Activated CD8-positive, alpha-beta memory T cell treated with anti-CD3 and anti-CD28 coated beads, Interleukin-2, amount 50 U/mL, for 1 hour (primary cell): Measurements from ENCODE around the gene SHF.
"Not testable (repeated sequence)": the region's sequence is repeated elsewhere in the genome, so short reads cannot be mapped to it uniquely, and the experiment has no call there.

Experiments used
- DNase-seq: peaks from one replicate; pipeline ENCODE4 v3.0.0-alpha.2; 2020; ENCODE audit errors: extremely low read depth

The SHF gene

GRCh38 chr15:45146405-45146804 is 41.4 kb downstream of the SHF start:
- no peak for DNase-seq

DNA sequence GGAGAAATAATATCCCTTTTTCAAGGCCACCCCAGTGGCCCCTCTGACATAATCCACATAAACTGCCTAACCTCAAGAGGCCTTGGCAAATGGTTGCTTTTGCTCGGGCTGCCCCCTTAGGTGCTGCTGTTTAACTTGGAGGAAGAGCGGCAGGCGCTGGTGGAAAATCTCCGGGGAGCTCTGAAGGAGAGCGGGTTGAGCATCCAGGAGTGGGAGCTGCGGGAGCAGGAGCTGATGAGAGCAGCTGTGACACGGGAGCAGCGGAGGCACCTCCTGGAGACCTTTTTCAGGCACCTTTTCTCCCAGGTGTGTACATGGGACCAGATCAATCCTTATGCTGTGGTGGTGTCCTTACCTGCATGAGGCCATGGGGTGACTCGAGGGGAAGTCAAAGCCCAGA is 43.0 kb downstream of the SHF start:
- no peak for DNase-seq

DNA sequence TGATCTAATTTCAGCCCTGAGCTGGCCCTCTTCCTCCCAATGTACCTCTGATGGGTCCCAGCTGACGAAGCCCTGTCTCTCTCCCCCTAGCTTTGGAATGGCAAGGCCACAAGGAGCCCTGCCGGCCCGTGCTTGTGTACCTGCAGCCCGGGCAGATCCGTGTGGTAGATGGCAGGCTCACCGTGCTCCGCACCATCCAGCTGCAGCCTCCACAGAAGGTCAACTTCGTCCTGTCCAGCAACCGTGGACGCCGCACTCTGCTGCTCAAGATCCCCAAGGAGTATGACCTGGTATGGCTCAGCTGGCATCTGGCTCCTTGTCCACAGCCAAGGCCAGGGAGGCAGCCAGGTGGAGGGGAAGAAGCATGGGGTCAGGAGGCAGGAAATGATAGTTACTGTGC is 43.8 kb downstream of the SHF start:
- DNase-seq: no peak

DNA sequence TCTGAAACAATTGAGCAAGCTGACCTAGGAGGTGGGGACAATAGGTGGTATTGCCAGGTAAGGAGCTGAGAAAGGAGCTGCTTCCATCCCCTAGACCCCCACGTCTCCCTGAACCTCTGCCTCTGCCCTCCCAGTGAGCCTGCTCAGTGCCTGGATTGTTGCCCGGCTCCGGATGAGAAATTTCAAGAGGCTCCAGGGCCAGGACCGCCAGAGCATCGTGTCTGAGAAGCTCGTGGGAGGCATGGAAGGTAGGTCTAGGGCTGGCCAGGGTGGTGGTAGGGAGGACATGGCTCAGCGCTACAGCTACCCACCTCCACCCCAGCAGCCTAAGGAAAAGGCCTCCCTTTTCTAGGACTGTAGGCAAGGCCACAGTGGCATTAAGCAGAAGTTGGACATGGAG is 44.7 kb downstream of the SHF start:
- no peak for DNase-seq

GRCh38 chr15:45141386-45141785 is 46.4 kb downstream of the SHF start:
- no peak for DNase-seq

DNA sequence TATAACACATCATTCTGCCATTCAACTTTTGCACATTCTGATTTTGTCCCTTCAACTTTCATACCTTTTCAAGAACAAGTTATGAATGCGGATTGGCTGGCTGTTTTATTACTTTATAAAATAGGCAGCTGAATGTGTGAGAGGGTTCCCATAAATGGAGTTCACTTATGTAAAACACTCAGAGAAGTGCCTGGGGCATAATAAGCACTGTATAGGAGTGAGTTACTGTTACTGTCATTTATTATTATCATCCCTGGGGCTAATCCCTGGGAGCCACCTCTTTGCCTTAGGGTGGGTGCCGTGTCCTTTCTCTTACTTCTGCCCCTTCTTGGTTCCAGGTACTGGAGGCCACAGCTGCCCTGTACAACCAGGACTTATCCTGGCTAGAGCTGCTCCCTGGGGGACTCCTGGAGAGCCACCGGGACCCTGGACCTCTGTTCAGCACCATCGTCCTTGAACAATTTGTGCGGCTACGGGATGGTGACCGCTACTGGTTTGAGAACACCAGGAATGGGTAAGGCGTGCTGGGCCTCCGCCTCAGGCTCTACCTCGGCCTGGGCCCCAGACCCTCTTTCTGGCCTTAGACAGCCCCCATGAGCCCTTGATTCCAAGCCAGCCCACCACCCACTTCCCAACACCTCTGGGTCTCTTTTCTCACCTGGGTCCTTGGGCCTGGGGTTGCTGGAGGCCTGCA is 47.1 kb downstream of the SHF start:
- no peak for DNase-seq

DNA sequence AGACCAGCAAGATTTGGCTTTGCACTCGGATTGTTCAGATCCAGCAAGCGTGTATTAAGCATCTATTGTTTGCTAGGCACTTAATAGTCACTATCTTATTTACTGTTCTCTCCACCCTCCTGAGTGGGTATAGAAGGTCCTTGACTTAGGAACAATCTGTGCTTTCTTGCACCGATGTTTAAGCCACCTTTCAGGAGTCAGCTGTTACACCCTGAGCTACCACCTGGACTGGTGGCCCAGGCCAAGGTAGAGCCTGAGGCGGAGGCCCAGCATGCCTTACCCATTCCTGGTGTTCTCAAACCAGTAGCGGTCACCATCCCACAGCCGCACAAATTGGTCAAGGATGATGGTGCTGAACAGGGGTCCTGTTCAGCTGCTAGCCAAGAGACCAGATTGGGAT is 48.0 kb downstream of the SHF start:
- no peak for DNase-seq

GRCh38 chr15:45138814-45139765 is 48.7 kb downstream of the SHF start:
- no peak for DNase-seq

DNA sequence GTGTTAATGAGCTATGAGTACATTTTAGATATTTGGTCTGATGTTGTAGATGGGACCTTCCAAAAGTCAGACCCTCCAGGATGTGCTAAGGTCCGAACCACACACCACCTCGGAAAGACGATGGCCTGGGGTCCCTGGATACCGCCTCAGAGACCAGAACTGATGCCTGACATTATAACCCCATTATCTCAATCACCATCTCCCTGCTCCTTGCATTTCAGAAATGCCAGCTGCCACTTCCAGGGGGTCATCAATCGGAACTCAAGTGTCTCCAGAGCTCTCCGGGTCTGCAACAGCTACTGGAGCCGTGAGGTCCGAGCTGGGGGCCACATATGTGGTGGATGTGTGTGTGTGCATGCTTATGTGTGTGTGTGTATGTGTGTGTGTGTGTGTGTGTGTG is 50.1 kb downstream of the SHF start:
- DNase-seq: no peak

DNA sequence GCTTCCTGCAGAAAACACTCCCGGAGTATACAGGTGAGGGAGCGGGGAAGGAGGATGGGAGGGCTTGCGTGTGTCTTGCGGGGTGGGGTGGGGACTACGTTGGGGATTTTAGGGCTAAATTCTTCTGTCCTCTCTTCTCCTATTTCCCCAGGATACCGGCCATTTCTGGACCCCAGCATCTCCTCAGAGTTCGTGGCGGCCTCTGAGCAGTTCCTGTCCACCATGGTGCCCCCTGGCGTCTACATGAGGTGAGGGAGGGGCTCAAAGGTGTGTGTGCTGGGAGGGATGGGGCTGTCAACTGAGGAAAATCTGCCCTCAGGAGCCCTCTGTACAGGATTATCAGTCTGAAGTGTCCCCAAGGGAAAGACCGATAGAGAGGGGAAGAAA is 51.4 kb downstream of the SHF start:
- no peak for DNase-seq

DNA sequence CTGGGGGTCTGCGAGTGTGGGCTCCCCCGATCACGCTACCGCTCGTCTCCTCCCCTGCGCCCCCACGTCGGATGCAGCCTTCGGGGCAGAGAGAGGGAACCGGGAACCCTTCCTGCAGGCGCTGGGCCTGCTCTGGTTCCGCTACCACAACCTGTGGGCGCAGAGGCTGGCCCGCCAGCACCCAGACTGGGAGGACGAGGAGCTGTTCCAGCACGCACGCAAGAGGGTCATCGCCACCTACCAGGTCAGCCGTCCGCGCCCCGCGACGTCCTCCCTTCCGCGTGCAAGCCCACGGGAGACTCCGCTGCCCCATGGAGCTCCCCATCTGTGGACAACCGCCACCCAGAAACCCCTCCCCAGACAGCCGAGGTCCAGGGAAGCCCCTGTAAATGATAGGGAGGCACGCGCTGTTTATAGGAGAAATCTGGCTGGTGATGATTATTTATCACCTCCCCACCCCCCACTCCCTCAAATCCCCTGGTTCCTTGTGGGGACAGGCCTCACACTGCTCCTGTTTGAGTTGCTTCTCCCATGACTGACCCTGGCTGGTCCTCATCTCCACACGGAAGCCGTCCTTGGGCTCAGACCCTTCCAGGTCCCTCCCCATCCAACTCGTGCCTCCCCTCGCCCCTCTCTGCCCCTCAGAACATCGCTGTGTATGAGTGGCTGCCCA is 51.9 kb downstream of the SHF start:
- DNase-seq: not testable (repeated sequence)

DNA sequence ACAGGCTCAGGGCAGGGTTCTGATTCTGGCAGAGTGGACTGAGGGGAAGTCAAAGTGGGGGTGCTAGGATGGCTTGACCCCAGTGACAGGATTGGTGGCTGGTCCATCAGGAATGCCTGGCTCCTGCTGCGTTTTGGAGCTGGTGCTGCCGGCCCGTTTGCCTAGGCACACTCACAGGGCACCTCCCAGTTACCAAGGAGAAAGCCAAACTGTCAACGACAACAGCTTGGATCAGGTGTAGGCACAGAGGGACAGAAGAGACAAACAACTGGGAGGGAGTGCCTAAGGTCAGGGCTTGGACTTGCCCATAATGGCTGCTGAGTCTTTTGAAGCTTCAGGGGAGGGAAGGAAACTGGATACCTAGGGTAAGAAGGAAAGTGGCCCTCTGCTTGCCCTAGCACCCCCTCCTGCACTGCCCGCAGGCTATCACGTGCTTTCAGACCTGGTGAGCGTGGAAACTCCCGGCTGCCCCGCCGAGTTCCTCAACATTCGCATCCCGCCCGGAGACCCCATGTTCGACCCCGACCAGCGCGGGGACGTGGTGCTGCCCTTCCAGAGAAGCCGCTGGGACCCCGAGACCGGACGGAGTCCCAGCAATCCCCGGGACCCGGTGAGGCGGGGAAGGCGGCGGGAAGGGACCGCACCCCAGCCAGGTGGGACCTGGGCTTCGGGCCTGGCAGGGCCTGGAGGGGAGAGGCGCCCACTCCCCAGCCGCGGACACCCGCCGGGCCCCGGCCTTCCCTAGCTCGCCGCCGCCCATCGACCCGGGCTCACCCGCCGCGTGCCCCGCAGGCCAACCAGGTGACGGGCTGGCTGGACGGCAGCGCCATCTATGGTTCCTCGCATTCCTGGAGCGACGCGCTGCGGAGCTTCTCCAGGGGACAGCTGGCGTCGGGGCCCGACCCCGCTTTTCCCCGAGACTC is 52.8 kb downstream of the SHF start:
- no peak for DNase-seq

- no peak for DNase-seq
Observed at GRCh38 chr15:45134046-45134445, 53.7 kb downstream of the SHF start.

DNA sequence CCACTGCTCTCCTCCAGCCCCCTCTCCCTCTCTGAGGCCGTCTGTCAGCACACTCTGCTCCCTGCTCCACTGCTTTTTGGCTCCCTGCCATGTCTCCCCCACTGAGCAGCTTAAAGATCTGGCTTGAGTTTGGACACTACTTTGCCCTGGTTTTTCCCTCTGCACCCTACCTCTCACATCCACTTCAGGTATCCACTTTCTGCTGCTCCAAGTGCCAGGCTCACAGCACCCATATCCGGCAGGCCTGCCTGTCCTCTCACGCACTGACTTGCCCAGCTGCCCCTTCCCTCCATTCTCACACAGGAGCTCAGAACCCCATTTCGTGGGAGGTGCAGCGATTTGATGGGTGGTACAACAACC is 54.2 kb downstream of the SHF start:
- no peak for DNase-seq

DNA sequence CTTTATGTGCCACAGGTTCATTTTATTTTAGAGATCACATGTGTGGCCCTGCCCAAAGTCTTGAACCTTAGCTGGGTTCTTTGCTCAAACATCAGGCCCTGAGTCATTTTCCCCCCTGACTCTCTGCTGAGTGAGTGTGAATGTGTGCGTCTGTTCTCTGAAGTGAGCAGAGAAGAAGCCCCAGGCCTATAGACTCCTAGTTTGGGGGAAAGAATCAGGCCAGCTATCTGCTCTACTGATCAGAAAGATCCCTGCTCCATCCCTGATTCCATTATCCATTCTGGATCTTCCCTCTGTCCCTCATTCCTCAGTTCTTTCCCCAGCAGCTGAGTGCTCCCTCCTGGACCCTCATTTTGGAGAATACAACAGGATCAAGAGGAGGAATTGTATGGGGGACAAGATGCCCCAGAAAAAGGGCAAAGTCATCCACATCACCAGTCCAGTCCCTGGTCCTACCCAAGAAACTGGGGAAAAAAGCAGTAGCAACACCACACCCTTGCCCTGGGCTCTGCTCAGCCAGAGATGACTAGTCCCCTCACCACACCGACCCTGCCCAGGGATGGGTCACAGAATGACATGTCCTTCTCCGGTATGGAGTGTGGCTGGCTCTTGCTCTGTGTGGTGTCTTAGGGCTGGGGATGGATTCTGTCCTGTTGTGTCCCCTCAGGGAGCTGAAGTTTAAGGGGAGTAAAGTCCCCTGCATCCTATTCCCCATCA is 54.8 kb downstream of the SHF start:
- DNase-seq: no peak

DNA sequence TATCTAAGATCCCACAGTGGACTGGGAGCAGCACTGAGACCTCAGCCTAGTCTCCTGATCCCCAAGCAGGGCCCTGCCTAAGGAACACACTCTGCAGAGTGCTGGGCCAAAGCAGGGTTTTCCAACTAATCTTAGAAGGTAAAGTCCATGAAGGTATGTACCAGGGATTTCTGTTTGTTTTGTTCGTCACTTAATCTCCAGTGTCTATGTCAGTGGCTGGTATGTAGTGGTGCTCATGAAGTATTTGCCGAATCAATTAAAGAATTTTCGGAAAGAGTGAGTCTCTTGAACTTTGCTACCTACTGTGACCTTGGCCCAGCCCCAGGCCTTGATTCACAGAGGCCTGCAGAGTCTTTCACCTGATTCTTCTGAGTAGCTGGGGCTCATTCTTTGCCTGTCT is 56.3 kb downstream of the SHF start:
- no peak for DNase-seq

DNA sequence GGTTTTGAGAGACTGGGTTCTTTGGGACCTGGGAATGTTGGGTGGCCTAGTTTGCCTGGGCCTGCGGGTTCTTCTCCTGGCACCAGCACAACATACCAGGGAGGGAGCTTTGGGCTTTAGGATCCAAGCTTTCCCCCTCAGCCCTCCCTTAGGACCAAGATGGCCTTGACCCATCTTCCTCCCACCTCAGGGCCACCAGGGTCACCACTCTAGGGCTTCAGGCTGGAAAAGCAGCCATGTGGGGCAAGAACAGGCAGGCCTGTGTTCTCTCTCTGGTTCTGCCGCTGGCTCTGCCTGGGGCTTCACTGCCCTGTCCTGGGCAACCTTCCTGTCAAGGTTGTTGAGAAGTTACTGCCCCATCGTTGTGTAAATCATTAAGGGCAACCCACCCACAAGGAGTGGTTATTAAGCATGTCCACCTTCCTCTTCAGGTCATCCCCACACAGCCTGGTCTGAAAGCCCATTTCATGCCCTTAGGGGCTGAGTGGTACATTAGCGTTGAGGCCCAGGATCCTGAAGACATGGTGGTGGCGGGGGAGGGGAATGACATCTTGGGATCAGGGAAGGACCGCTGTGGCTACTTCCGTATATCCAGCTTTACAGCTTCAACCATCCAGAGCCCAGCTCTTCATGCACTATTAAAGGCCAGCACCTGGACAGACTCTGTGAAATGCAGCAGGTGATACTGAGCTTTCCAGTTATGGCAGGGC is 57.3 kb downstream of the SHF start:
- no peak for DNase-seq

DNA sequence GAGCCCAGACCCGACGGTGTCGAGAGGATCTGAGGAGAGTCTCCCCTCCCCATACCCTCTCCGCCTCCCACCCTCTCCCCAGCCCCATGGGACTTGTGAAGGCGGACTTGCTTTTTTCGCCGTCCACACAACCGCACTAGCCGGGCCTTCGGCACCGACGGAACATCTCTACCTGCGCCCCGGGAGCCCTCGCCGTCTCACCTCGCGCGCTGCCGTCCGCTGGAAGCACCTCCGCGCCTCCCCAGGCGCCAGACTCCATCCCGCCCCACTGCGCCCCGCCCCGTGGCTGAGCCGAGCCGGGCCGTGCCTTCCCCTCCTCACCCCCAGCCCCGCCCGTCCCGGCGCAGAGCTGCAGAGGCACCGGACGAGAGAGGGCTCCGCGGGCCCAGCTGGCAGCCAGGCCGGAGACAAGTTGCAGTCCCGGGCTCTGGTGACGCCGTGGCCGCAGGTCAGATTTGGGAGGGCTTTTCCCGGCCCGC is 58.1 kb downstream of the SHF start, which contains the start of the genes DUOX1 and DUOXA1:
TSS of gene DUOX1 (plus strand) at position 344 of the 479 bp plus-strand sequence. CDS start 1,973 bp downstream, outside the sequence.
TSS of gene DUOXA1 (minus strand) at position 229 of the 479 bp plus-strand sequence. CDS start 6,865 bp downstream, outside the sequence.
- no peak for DNase-seq

DNA sequence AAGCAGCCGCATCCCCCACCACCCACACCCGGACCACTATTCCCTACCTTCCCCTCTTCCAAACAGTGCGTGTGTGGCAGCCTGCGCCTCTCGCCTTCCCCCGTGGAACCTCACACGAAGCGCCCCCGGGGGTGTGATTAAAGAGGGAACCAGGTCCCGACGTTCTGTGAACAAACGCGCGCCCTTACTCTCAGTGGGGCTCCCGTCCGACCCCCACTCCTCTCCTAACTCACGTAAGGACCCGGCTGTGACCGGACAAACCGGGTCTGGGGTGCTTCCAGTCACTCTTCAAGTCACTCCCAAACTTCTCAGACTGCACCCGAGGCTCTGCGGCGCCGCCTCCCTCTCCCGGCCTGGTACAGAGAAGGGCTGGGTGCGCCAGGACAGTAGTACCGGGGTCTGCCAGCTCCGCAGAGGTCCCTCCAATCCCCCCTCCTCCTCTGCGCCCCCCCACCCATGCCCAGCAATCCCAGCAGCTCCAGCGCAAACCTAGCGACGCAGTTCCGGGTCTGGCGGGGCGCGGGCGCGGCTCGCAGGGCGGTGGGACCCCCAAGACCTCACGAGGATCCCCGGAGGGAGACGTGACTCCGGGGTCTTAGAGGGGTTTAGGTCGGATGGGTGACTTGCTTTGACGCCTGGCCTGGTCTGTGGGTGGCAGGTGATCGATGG is 58.7 kb downstream of the SHF start:
- DNase-seq: no peak
